ENCODE data around the gene PM20D1. TPM values are rescaled to one million over a fixed set of nuclear protein-coding genes. Genes with fewer than 3 reads are reported as not detected.
"Not testable (repeated sequence)": the region's sequence is repeated elsewhere in the genome, so short reads cannot be mapped to it uniquely, and the experiment has no call there.

The PM20D1 gene
- total RNA-seq, 1 donor from 2014 or later, result not detected

DNA sequence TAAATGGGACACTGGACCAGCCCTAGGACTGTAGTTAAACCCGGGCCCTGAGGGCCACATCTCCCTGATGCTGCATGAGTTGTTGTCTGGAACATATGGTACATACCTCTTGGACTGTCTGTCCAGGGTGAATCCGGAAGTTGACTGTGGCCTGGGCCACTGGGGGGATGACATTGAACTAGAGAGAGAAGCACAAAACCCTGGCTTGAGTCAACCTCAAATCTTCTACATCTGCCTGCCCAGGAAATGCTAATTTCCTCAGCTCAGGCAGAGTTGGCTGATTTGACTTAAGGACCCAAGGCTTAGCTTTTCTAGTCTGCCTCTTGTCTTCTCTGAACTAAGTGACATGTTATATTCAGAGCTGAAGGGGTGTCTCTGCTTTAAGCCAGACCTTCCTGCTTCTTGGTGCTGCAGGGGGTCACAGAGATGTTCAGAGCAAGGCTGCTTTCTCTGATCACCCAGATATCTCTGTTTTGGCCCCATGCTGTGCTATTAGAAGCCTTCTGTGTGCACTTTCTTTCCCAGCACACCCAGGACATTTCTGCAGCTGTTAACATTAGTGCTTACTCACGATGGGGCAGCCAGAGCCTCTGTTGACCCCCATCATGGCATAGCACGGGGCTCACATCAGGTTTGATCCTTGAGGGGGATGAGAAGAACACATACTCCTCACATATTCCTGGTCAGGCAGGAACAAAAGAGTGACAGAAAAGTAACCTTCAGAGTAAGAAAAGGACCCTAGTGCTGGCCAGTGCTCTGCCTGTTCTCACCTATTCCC, 9.6 kb downstream of the PM20D1 start:
- no peak for DNase-seq

DNA sequence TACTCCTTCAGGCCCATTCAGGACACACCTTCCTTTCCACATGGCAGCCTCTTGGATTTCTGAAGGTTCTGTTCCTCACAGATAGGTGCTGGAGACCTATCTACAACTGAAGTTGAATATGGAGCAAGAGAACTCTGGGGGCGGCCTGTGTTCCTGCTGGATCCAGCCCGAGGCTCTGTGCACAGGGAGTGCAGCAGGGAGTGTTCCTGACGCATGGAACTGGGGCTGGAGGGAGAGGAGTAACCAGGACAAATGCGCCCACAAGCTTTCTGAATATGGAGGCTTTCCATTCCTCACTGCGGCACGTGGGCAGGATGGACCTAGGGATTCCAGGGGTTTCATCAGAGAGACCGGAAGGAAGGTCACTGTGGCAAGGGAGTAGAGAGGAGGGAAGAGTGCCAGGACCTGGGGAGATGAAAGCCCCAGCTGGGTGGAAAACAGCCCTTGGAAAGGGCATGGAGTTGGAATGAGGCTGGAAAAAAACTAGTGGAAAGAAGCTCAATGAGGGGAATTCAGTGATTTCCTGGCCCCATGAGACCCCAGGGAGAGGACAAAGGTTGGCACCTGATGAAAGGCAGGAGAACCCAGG, 12.5 kb downstream of the PM20D1 start:
- no peak for DNase-seq

DNA sequence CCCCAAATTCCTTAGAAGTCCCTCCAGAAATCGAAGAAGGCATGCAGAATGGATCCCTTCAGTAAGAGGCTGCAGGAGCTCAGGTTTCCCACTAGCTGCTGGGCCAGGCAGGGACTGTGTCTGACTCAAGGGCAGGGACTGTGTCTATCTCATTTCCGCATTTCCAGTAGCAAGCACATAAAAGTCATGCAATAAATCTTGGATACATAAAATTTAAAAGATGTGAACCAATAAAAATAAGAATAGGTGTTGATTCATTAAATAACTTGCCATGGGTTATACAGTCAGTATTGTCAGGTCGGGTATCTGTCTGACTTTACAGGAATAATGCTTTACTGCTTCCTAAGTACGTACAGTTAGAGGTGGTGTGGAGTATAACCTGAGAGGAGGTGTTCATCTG, 15.2 kb downstream of the PM20D1 start:
- no peak for DNase-seq

DNA sequence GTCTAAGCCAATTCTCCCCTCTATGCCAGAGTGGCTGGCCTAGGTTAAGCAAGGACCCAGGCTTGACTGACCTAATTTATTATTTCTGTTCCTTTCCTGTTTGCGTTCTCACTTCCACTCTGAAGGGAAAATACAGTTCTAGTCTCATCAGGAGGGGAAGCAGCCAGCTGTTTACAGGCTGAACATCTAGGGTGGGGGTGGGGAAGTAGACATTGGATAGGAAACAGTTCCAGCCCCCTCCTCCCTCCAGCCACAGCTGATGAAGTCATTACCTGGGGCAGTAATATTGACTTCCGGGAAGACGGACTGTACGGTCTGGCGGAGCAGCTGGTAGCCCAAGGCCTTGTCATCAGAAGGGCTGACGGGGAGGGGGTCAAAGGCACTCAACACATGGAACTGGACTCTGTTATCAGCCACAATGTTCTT, 17.6 kb downstream of the PM20D1 start:
- DNase-seq, result no peak

DNA sequence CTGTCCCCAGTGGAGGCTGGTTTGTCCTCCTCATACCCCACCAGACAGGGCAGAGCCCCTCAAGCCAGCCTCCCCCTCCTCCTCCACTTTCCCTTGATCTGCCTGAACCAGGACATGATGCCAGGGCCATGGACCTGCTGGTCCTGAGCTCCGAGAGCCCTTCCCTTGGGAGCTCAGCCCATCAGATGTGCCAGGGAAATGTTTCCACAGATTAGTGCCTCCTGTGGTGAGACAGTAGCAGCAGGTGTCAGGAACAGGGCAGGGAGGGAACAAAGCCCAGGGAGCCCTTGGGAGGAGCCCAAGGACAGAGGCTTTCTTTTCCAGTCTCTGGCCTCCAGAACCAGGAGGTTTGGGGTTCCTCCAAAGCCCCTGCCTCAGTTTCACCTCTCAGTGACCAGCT, 22.3 kb downstream of the PM20D1 start:
- no peak for DNase-seq

DNA sequence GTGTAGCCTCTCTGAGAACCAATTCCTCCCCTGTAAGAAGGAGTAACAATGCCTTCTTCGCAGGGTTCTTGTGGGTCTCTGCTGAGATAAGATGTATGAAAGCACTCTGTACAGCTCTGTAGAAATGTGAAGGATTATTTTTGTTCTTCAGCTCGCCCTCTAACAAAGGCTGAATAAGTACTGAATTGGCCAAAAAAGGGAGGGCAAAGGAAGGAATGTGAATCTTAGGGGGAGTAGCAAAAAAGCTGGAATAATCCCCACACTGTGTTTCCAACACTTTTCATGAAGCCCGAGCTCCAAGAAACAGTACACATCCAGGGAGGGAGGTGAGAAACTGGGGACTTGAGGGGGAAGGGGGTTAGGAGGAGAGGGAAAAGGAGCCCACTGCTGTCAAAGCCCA, 22.9 kb downstream of the PM20D1 start:
- no peak for DNase-seq

DNA sequence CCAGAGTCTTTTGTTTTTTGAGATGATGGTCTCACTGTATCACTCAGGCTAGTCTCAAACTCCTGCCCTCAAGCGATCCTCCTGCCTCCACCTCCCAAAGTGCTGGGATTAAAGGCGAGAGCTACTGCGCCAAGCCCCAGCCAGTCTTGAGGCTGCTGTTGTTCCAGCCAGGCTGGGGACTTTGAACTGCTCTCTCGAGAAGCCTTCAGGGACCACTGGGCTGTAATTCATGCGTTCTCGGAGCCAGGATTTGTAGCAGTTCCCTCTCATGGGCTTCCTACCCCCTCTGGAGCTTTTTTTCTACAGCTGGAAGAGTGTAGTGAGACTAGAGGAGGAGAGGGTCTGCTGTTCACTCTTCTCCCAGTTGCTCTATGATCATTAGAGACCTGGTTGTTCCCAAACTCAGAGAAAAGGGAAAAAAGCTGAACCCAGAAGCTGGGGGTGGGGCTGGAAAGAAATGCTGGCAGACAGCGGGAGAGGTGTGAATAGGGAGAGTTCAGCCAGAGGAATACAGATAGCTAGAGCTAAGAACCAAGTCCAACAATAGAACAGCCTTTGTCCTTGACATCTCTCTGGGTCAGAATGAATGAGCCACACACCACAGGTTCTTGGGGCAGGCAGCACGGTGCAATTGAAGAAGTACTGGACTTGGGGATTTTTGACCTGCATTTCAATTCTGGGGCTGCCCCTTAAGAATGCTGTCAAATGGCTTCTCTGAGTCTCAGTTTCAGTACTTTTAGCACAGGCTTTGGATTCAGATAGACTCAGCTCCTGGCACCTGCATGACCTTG, 23.7 kb downstream of the PM20D1 start:
- DNase-seq, result no peak

DNA sequence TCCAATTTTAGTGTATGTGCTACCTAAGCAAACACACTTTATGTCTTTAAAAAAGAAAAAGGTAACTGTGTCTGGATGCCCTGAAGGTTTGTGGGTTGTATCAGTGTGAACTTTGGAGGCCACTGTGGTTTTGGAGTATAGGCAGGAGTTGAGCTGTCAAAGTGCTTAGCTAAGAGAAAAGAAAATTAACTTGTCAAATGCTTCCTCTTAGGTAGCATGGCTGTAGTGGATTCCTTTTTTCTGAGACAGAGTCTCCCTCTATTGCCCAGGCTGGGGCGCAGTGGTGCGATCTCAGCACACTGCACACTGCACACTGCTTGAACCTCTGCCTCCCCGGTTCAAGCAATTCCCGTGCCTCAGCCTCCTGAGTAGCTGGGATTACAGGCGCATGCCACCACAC, 25.8 kb downstream of the PM20D1 start:
- no peak for DNase-seq

DNA sequence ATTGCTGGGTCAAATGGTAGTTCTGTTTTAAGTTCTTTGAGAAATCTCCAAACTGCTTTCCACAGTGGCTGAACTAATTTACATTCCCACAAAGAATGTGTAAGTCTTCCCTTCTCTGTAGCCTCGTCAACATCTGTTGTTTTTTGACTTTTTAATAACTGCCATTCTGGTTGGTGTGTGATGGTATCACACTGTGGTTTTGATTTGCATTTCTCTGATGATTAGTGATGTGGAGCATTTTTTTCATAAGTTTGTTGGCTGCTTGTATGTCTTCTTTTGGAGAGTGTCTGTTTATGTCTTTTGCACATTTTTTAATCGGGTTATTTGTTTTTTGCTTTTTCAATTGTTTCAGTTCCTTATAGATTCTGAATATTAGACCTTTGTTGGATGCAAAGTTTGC, 26.7 kb downstream of the PM20D1 start:
- DNase-seq, result not testable (repeated sequence)

DNA sequence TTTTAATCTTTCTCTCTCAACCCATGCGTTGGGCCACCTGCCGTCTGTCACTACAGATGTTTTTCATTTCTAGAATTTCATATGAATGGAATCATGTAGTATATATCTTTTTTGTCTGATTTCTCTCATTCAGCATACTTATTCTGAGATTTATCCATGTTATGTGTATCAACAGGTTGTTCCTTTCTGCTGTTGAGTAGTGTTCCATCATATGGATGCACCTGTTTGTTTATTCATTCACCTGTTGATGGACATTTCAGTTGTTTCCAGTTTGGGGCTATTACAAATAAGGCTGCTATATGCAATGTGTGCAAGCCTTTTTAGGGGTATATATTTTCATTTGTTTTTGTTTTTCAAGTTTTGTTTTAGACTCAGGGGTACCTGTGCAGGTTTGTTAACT, 27.5 kb downstream of the PM20D1 start:
- no peak for DNase-seq

DNA sequence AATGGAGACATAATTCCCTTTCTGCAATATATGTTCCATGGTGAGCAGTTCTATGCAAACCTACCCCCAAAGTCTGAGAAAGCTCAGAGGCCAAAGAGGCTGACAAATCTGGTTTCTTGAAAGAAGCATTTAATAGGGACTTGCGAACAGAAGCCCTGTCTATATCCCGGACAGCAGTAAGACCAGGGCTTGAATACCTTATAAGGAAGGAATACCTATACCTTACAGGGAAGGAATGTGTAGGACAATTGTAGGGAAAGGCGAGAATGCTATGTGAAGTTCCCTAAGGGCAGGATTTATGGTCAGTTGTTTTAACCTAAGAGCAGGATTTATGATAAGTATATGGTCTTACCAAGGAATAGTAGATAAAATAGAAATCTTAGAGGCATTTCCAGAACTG, 31.9 kb downstream of the PM20D1 start:
- DNase-seq, result no peak

DNA sequence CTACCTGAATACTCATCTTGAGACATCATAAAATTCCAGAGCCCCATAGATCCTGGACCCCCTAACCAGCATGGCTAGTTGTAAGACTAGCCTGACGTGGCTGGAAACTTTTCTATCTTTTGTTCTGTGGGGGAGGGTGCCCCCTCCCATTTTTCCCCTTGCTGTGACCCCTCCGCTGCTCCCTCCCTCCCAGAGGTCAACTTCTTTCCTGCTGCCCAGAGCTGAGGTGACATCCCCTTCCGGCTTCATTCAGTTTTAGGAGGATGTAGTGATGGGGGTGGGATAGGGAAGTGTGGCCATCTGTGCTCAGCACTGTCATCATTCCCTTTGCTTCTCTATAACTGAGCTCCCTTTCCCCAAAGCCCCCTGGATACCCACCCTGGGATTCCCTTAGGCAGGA, 32.6 kb downstream of the PM20D1 start:
- DNase-seq, result no peak

DNA sequence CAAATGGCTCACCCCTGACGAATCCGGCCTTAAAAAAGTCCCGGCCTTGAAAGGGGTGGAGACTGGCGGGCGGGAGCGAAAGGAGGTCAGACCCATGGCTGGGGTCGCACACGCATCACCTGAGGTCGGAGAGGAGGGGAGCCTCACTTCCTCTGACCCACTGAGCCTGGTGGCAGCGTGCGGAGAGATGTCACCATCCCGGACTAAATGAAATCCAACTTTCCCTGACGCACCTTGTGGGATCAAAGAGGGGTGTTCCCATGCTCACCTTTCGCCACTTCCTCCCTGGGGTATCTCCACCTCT, 36.2 kb downstream of the PM20D1 start:
- no peak for DNase-seq

DNA sequence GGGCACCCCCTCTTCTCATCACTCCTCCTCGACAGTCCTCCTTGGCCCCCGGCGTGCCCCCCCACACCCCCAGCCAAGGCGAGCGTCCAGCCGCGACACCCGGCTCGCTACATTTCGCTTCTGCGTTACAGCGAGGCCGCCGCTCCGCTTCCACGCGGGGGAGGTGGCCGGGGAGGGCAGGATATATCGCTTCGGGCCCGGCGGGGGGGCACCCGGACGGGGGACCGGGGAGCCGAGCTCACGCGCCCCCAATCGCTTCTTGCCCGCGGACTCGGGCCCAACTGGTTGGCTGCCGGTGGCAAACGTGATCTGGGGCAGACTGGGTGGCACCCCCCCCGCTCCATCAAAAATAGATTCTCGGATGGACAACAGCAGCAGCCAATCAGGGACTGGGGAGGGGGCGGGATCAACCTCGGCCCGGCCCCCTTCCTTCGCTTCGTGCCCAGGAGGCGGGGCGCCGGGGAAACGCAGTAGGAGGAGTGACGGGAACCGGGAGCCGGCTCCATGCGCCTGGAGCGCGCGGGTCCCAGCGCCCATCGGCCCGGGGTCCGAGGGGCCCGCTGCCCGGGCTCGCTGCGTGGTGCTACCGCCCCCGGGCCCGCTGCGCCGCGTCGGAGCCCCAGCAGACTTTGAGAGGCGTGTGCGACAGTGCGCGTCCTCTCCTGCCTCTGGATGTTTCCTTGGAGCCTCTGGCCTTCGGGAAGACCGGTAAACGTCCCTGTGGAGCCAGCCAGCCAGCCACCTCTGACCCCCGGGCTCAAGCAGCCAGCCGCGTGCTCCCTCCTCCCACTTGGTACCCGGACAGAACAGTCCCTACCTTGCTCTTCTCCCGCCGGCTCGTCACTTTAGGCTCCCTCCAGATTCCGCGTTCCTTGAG, 36.8 kb downstream of the PM20D1 start, which contains the start of gene SLC41A1:
Gene SLC41A1, minus strand, starts transcription at position 321 of the 877 bp plus-strand sequence. CDS start 2,757 bp downstream, outside the sequence.
- DNase-seq, result peak; percentile 97

DNA sequence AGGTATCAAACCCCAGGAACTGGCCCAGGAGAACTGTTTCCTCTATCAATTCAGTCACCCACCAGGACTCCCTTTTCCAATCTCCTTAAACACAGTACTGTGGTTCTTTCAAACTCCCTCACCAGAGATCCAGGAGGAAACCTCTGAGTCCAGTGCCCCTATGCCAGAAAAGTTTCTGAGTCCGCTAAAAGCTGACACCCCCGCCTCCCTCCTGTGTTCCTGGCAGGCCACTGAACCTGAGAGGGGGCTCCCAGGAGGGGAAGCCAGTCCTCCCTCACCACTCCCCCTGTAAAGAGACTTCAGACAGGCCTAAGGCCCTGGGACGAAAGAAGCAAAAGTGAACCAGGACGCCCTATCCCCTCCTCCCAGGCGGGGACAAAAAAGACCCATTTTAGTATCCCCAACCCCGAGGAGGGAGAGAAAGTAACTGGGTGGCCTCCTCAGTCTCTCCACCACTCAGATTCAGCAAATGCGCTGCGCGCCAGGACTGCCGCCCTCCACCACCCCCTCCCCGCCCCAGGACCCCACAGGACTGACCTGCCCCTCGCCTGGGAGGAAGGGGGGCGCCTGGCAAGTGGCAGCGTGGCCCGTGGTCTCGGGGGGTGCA, 37.6 kb downstream of the PM20D1 start:
- DNase-seq, result peak; percentile 68

DNA sequence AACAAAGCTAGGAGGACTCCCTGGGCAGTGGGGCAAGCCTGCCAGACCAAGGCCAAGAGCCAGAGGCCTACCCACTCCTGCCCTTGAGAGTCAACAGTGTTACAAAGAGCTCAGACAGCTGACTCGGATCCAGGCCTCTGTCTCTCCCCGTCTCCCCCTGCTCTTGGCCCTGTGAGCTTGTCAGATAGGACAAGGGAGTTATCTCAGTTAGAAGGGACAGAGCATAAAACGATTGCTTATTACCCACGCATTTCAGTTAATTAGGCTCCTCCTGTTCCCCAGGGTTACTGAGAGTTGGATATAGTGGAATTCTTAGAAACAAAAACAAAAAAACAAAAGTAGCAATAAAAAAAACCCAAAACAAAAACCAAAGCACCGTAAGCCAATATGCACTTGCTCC, 38.3 kb downstream of the PM20D1 start:
- DNase-seq, result peak; percentile 67

DNA sequence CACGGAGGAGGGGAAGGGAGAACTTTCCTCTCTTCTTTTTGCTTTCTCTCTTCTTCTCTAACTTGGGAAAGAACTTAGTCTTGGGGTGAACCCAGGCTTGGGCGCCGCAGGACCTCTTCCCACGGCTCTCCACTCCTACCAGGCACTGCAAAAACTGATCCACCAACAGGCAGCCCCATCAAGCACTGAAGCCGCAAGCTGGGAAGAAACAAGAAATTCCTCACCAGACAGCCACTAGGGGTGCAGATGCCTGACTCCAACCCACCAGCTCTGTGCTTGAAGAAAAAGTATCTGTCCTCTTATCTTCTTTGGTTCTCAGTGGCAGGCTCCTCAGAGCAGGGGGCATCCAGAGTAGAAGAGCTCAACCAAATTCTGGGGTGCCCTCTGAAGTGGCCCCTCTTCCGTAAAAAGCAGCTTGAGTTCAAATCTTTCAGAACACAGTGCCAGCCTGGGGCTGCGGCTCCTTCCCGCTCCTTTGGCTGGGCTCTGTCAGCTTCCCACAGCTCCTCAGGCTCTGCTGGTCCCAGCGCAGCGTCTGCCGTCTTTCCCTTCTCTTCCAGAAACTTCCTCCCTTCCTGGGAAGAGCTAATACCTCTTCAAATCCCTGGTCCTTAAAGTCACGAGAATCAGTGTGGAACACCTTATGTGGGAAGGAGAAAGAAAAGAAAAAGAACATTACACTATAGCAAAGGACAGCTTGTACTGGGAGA, 39.3 kb downstream of the PM20D1 start:
- no peak for DNase-seq

DNA sequence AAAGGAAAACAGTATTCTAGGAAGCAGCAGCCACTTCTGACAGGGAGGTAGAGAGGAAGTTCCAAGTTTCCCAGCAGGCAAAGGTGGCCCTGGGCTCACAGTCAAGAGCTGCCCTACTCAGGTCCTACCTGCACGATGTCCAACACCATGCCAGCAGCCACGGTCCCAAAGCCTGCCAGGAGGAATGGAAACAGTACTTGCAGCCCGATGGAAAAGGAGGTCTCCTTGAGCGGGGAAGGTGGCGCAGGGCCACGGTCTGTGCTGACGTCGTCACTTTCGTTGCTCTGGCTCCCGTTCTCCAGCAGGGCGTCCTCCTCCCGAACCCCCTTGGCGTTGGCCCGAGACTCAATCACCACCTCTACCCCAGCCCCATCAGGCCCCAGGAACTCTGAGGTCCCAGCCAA, 40.0 kb downstream of the PM20D1 start:
- no peak for DNase-seq

DNA sequence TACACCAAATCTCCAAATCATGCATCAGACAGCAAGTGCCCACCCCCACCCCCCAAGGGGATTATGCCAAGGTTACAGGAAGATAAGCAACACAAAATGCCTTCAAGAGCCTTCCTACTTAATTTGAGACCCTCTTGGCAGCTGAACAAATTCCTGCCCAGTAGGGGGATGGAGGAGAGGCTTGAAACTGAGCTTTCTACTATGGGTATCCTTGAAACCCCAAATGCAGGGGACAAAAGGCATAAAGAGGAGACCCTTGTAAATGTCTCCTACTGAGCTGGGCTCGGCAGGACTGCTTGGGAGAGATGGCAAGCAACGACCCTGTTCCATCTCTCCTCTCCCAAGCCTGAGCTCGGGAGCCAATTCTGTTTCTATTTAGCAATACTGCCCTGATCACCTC, 40.5 kb downstream of the PM20D1 start:
- no peak for DNase-seq

DNA sequence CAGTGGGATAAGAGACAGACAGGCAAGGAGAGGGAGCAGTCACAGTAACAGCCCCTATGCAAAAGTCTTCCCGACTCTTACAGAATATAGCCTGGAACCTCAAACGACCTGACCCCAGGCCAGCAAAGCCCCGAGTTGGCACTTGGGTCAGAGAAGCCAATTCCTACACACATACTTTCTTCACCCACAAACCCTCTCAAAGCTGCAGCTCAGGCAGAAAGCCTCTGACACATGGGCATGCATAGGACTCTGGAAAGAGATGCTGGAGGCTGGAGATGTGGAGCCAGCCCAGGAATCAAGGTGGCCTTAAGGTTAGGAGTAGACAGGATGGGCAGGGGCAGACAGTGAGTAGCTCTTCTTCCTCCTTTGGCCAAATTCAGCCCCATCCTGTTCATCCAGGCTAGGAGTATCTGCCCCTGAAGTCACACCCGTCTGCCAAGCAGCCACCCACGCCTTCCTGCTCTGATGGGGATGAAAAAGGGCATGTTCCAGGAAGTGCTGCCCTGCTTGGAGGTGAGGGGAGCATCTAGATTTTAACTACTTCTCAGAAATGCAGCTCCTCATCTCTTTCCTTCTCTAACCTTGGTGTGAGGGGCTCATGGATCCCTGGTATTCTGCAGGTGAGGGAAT, 44.7 kb downstream of the PM20D1 start:
- DNase-seq, result no peak

DNA sequence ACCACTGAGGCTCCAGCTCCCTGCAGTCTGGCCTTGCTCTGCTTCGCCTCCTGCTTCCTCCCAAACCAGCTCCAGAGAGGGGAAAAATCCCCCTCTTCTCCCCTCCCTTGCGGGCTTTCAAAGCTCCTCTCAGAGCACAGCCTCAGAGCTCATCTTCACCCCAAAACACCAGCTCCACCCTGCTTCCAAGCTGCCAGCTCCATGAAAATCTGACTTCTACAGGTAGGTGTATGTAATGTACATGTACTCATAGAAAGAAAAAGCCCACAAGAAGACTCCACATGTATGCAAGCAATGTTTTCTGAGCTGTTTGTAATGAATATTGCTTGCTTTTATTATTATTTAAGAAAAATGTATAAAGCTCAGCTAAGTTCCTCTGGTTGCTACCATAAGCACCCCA, 45.3 kb downstream of the PM20D1 start:
- DNase-seq, result no peak
